Retina (tissue), 1 donor: ENCODE measurements around the gene B3GAT1.
"Not testable (repeated sequence)": the region's sequence is repeated elsewhere in the genome, so short reads cannot be mapped to it uniquely, and the experiment has no call there.

ENCODE experiments used
- DNase-seq: peaks from one replicate; pipeline ENCODE4 v3.0.0-alpha.2; 2016

B3GAT1 gene

GRCh38 chr11:134412203-134413042 is at the start of gene B3GAT1:
B3GAT1 (minus strand) TSS chr11:134412242; CDS start chr11:134387659, 24,583 bp downstream.
- DNase-seq, result peak; percentile 81

- no peak for DNase-seq
These were observed 49.6 kb upstream of the B3GAT1 start for GRCh38 chr11:134461621-134462020.

GRCh38 chr11:134460881-134461280 is 48.8 kb upstream of the B3GAT1 start:
- DNase-seq, result no peak

GRCh38 chr11:134460062-134460561 is 48.1 kb upstream of the B3GAT1 start:
- DNase-seq, result peak; percentile 52

- DNase-seq, result peak; percentile 42
These were observed 47.4 kb upstream of the B3GAT1 start for GRCh38 chr11:134459246-134460061.

GRCh38 chr11:134457411-134458007 is 45.5 kb upstream of the B3GAT1 start:
- not testable (repeated sequence) for DNase-seq

- no peak for DNase-seq
These were observed 43.5 kb upstream of the B3GAT1 start for GRCh38 chr11:134455516-134455915.

GRCh38 chr11:134454146-134454690 is 42.2 kb upstream of the B3GAT1 start:
- DNase-seq, result no peak

- no peak for DNase-seq
These were observed 41.4 kb upstream of the B3GAT1 start for GRCh38 chr11:134453441-134453840.

GRCh38 chr11:134452838-134453155 is 40.8 kb upstream of the B3GAT1 start:
- no peak for DNase-seq

- DNase-seq, result no peak
These were observed 40.2 kb upstream of the B3GAT1 start for GRCh38 chr11:134452026-134452837.

- DNase-seq, result no peak
These were observed 38.1 kb upstream of the B3GAT1 start for GRCh38 chr11:134450186-134450585.

- no peak for DNase-seq
These were observed 37.7 kb upstream of the B3GAT1 start for GRCh38 chr11:134449713-134450112.

- no peak for DNase-seq
These were observed 37.0 kb upstream of the B3GAT1 start for GRCh38 chr11:134449051-134449450.

GRCh38 chr11:134447696-134448095 is 35.7 kb upstream of the B3GAT1 start:
- no peak for DNase-seq

GRCh38 chr11:134445601-134446325 is 33.7 kb upstream of the B3GAT1 start:
- DNase-seq, result no peak

GRCh38 chr11:134444160-134445108 is 32.4 kb upstream of the B3GAT1 start:
- DNase-seq, result not testable (repeated sequence)

- DNase-seq, result no peak
These were observed 31.2 kb upstream of the B3GAT1 start for GRCh38 chr11:134443246-134443645.

GRCh38 chr11:134442246-134442645 is 30.2 kb upstream of the B3GAT1 start:
- no peak for DNase-seq

- DNase-seq, result no peak
These were observed 29.7 kb upstream of the B3GAT1 start for GRCh38 chr11:134441706-134442105.
